Sciatic nerve (tissue), 2 donors: Measurements from ENCODE around the gene SLC19A2. TPM values are rescaled to one million over a fixed set of nuclear protein-coding genes. Genes with fewer than 3 reads are reported as not detected.
A peak's percentile ranks its signal among the peaks of the same experiment; 100 is the strongest.

Source experiments
- ATAC-seq: fragments of 200-7000 bp; cut with Tn5 transposase; one replicate; pipeline ENCODE4 v1.9.1; 2020; ENCODE audit warnings: mild to moderate bottlenecking, moderate library complexity
- DNase-seq: peaks from one replicate; pipeline ENCODE4 v3.0.0-alpha.2; 2020; ENCODE audit warnings: low spot score
- intact Hi-C: fragments of 100-400 bp; cut with DNase I; formaldehyde crosslinking; loops from one replicate; pipeline ENCODE4 v1.14.2; 2022
- total RNA-seq: library from RNA; stranded (reverse); fragmentation: NEBNext Ultra II Directional; extraction: Animal tissue kit (Norgen Biotek cat#: 25700); gene quantifications from one replicate; pipeline ENCODE4 v1.2.1, GENCODE V29; 2021
- donor health status: DM: no; HTN: no; CAD: no.
- donor health status: DM: no; HTN: no; CAD: no.

The SLC19A2 gene
- total RNA-seq, 1 donor from 2014 or later = 7.0 TPM

GRCh38 chr1:169484101-169484500 lies 1.6 kb downstream of the SLC19A2 start:
- ATAC-seq (no peak), DNase-seq (no peak)
- intact Hi-C loops = no loop called here

GRCh38 chr1:169483500-169483966 lies 2.2 kb downstream of the SLC19A2 start:
- ATAC-seq (peak; percentile 53), DNase-seq (no peak)
- intact Hi-C loops = no loop called here

GRCh38 chr1:169479363-169480066 lies 6.2 kb downstream of the SLC19A2 start:
- no peak for DNase-seq
- ATAC-seq = no peak
- intact Hi-C loops = no loop called here

GRCh38 chr1:169478094-169478672 lies 7.6 kb downstream of the SLC19A2 start:
- intact Hi-C loops = no loop called here
- DNase-seq (no peak), ATAC-seq (no peak)

GRCh38 chr1:169475806-169476387 lies 9.8 kb downstream of the SLC19A2 start:
- no peak for ATAC-seq
- intact Hi-C loops = no loop called here
- DNase-seq = no peak

- ATAC-seq = no peak
- intact Hi-C loops = no loop called here
- DNase-seq = no peak
Observed at GRCh38 chr1:169474302-169474995, 11.3 kb downstream of the SLC19A2 start.

GRCh38 chr1:169473347-169473746 lies 12.4 kb downstream of the SLC19A2 start:
- DNase-seq (no peak), ATAC-seq (no peak)
- intact Hi-C loops = no loop called here

GRCh38 chr1:169472738-169473137 lies 13.0 kb downstream of the SLC19A2 start:
- no peak for ATAC-seq
- intact Hi-C loops = no loop called here
- no peak for DNase-seq

GRCh38 chr1:169468982-169469381 lies 16.8 kb downstream of the SLC19A2 start:
- intact Hi-C loops = no loop called here
- ATAC-seq (no peak), DNase-seq (no peak)

- ATAC-seq (peak; percentile 65), DNase-seq (no peak)
- intact Hi-C loops = no loop called here
Observed at GRCh38 chr1:169466259-169467230, 19.2 kb downstream of the SLC19A2 start.

GRCh38 chr1:169465281-169465680 lies 20.5 kb downstream of the SLC19A2 start:
- ATAC-seq = no peak
- intact Hi-C loops = no loop called here
- DNase-seq = no peak

GRCh38 chr1:169462385-169462784 lies 23.4 kb downstream of the SLC19A2 start:
- DNase-seq (no peak), ATAC-seq (no peak)
- intact Hi-C loops = no loop called here

- ATAC-seq (no peak), DNase-seq (no peak)
- intact Hi-C loops = no loop called here
Observed at GRCh38 chr1:169461390-169462000, 24.2 kb downstream of the SLC19A2 start.

- ATAC-seq (peak; percentile 72), DNase-seq (no peak)
- intact Hi-C loops = no loop called here
Observed at GRCh38 chr1:169460191-169460833, 25.4 kb downstream of the SLC19A2 start.

- intact Hi-C loops = no loop called here
- DNase-seq (no peak), ATAC-seq (no peak)
Observed at GRCh38 chr1:169457443-169457842, 28.3 kb downstream of the SLC19A2 start.

GRCh38 chr1:169456029-169456428 lies 29.7 kb downstream of the SLC19A2 start:
- DNase-seq (no peak), ATAC-seq (no peak)
- intact Hi-C loops = no loop called here

- ATAC-seq (no peak), DNase-seq (no peak)
- intact Hi-C loops = no loop called here
Observed at GRCh38 chr1:169452921-169453320, 32.8 kb downstream of the SLC19A2 start.
